CD4-positive, alpha-beta memory T cell (primary cell): ENCODE results near the gene KCNJ5. TPM values are rescaled to one million over a fixed set of nuclear protein-coding genes. Genes with fewer than 3 reads are reported as not detected.

Experiments
- CTCF ChIA-PET: fragments of 350-600 bp; sonication (Branson Sonifier 250); formaldehyde crosslinking; loops from one replicate; lab custom pipeline; 2021; ENCODE audit warnings: inconsistent platforms; ENCODE audit not compliant: partially characterized antibody; lab: Charles Lee
- POLR2A ChIA-PET: fragments of 350-600 bp; sonication (Branson Sonifier 250); formaldehyde crosslinking; loops from one replicate; lab custom pipeline; 2021; ENCODE audit not compliant: partially characterized antibody; lab: Charles Lee
- DNase-seq, 5 donors: peaks; one replicate each; pipeline versions ENCODE4 v3.0.0 to v3.0.0-alpha.2; 2020 to 2022; ENCODE audit warnings: mixed read lengths in 1 of 5
- H3K27ac ChIP-seq: one replicate; pipeline ENCODE4 v1.7.0; 2013; ENCODE audit warnings: low read depth, low read length
- H3K27me3 ChIP-seq: 2 replicates; pipeline ENCODE4 v1.7.0; 2013; ENCODE audit warnings: mild to moderate bottlenecking, low read length, moderate library complexity; ENCODE audit not compliant: insufficient read depth
- H3K36me3 ChIP-seq: 2 replicates; pipeline ENCODE4 v1.7.0; 2013; ENCODE audit warnings: mild to moderate bottlenecking, low read length, moderate library complexity; ENCODE audit not compliant: insufficient read depth
- H3K4me1 ChIP-seq: 2 replicates; pipeline ENCODE4 v1.7.0; 2013; ENCODE audit warnings: mild to moderate bottlenecking, low read length, moderate library complexity; ENCODE audit not compliant: insufficient read depth
- H3K4me3 ChIP-seq, 2 donors: one replicate each; pipeline ENCODE4 v1.7.0; 2013; ENCODE audit warnings: low read length in 2 of 2, mild to moderate bottlenecking in 1 of 2
- H3K9me3 ChIP-seq, 2 donors: one replicate each; pipeline ENCODE4 v1.7.0; 2013; ENCODE audit warnings: low read length in 2 of 2, control low read depth in 1 of 2; ENCODE audit not compliant: control insufficient read depth in 1 of 2
- H3K27ac Mint-ChIP-seq, 7 donors: one replicate each; pipeline ENCODE4 v1.8.0; 2020 to 2021; ENCODE audit warnings: mixed read lengths in 7 of 7, mild to moderate bottlenecking in 6 of 7, inconsistent platforms in 3 of 7, moderate library complexity in 3 of 7
- H3K27me3 Mint-ChIP-seq, 2 donors: one replicate each; pipeline ENCODE4 v1.8.0; 2020 to 2021; ENCODE audit warnings: mixed read lengths in 2 of 2
- H3K36me3 Mint-ChIP-seq, 2 donors: one replicate each; pipeline ENCODE4 v1.8.0; 2020 to 2021; ENCODE audit warnings: mixed read lengths in 2 of 2, inconsistent platforms in 1 of 2, mild to moderate bottlenecking in 1 of 2
- H3K4me1 Mint-ChIP-seq, 4 donors: one replicate each; pipeline ENCODE4 v1.8.0; 2020 to 2021; ENCODE audit warnings: mixed read lengths in 4 of 4, mild to moderate bottlenecking in 1 of 4
- H3K4me3 Mint-ChIP-seq, 8 donors: one replicate each; pipeline ENCODE4 v1.8.0; 2020 to 2021; ENCODE audit warnings: mixed read lengths in 8 of 8, mild to moderate bottlenecking in 7 of 8, moderate library complexity in 6 of 8, inconsistent platforms in 3 of 8
- H3K9me3 Mint-ChIP-seq, 8 donors: one replicate each; pipeline ENCODE4 v1.8.0; 2020 to 2021; ENCODE audit warnings: mixed read lengths in 8 of 8, mild to moderate bottlenecking in 5 of 8, inconsistent platforms in 3 of 8, moderate library complexity in 1 of 8
- intact Hi-C: fragments of 100-400 bp; cut with micrococcal nuclease; formaldehyde crosslinking; loops from one replicate; pipeline ENCODE4 v1.15.1; 2023
- polyA plus RNA-seq, 2 donors: library from polyadenylated mRNA; unstranded; fragments of 300-500 nt; fragmentation: Illumina TruSeq; gene quantifications; one replicate each; pipeline ENCODE4 v1.2.3, GENCODE V29; 2021
- total RNA-seq, 2 experiments: library from RNA; stranded (reverse); gene quantifications; one replicate each; pipeline ENCODE4 v1.2.3, GENCODE V29; 2021

Gene KCNJ5
- total and polyA plus RNA-seq, 4 experiments from 2014 or later = 0.23 to 0.33 TPM; not detected in 2

- Mint-ChIP-seq H3K4me3 (peak overlapping the region in 1 of 8 donors; percentile 27), H3K36me3 (peaks cover 0 to 3% of the 10 kb centered on the region in 2 donors), H3K4me1 (peaks cover 23 to 42% (median 37%) of the 10 kb centered on the region in 4 donors), H3K9me3 (no peaks in the 10 kb centered on the region), H3K27ac (peak overlapping the region in 5 of 7 donors; percentile 3 to 78 (median 46)), H3K27me3 (no peaks in the 10 kb centered on the region)
- intact Hi-C loops = loop anchor here (1.0 to 5.0 kb wide), 4 partner anchors 73 to 812 kb away; no protein-coding TSS in a partner anchor
- H3K27me3 ChIP-seq = no peaks in the 10 kb centered on the region
- no peak overlapping the region for H3K27ac ChIP-seq
- peak in 4 of 5 donors; percentile 46 to 62 (median 56) for DNase-seq
- H3K4me1 ChIP-seq = peaks cover 35% of the 10 kb centered on the region
- CTCF ChIA-PET = interaction anchor here (0.7 to 7.5 kb wide), 26 partner anchors 8 to 691 kb away, joined by 3 to 145 read pairs (median 5); no protein-coding TSS in a partner anchor
- no peak overlapping the region for H3K4me3 ChIP-seq
- POLR2A ChIA-PET = interaction anchor here (0.8 to 1.8 kb wide), 3 partner anchors 9 to 676 kb away, joined by 4 read pairs; no protein-coding TSS in a partner anchor
- H3K9me3 ChIP-seq = no peaks in the 10 kb centered on the region
- no peaks in the 10 kb centered on the region for H3K36me3 ChIP-seq
Observed at GRCh38 chr11:128848815-128849455, 42.2 kb upstream of the KCNJ5 start.

GRCh38 chr11:128852327-128853023 lies 38.7 kb upstream of the KCNJ5 start:
- Mint-ChIP-seq H3K36me3 (peaks cover 0 to 3% of the 10 kb centered on the region in 2 donors), H3K27me3 (no peaks in the 10 kb centered on the region), H3K4me1 (peaks cover 6 to 8% (median 7%) of the 10 kb centered on the region in 4 donors), H3K4me3 (no peak overlapping the region), H3K27ac (no peak overlapping the region), H3K9me3 (no peaks in the 10 kb centered on the region)
- Histone ChIP-seq H3K9me3 (no peaks in the 10 kb centered on the region), H3K27ac (no peak overlapping the region), H3K4me1 (peaks cover 5% of the 10 kb centered on the region), H3K36me3 (no peaks in the 10 kb centered on the region), H3K4me3 (no peak overlapping the region), H3K27me3 (no peaks in the 10 kb centered on the region)
- DNase-seq = no peak
- POLR2A ChIA-PET = no interaction called here
- CTCF ChIA-PET = interaction anchor here (0.9 to 3.4 kb wide), 12 partner anchors 9 to 1009 kb away, joined by 3 to 19 read pairs (median 4); no protein-coding TSS in a partner anchor
- intact Hi-C loops = no loop called here

GRCh38 chr11:128853559-128853958 lies 37.6 kb upstream of the KCNJ5 start:
- ChIA-PET CTCF (interaction anchor here (1.1 to 3.4 kb wide), 6 partner anchors 8 to 696 kb away, joined by 3 to 19 read pairs (median 8); no protein-coding TSS in a partner anchor), POLR2A (interaction anchor here (2.7 kb wide), 1 partner anchor 9 kb away, joined by 7 read pairs; no protein-coding TSS in a partner anchor)
- H3K27ac Mint-ChIP-seq = peak overlapping the region in 1 of 7 donors; percentile 33
- no peak for DNase-seq
- intact Hi-C loops = no loop called here
- peaks cover 0 to 3% of the 10 kb centered on the region in 2 donors for H3K36me3 Mint-ChIP-seq
- Histone ChIP-seq H3K36me3 (no peaks in the 10 kb centered on the region), H3K4me1 (peaks cover 2% of the 10 kb centered on the region), H3K27ac (no peak overlapping the region), H3K27me3 (no peaks in the 10 kb centered on the region), H3K4me3 (no peak overlapping the region), H3K9me3 (no peaks in the 10 kb centered on the region)
- peaks cover 5 to 6% (median 5%) of the 10 kb centered on the region in 4 donors for H3K4me1 Mint-ChIP-seq
- no peaks in the 10 kb centered on the region for H3K9me3 Mint-ChIP-seq
- no peaks in the 10 kb centered on the region for H3K27me3 Mint-ChIP-seq
- no peak overlapping the region for H3K4me3 Mint-ChIP-seq

GRCh38 chr11:128854841-128855240 lies 36.3 kb upstream of the KCNJ5 start:
- H3K27ac Mint-ChIP-seq = no peak overlapping the region
- H3K27me3 Mint-ChIP-seq = no peaks in the 10 kb centered on the region
- CTCF ChIA-PET = interaction anchor here (1.1 to 2.8 kb wide), 4 partner anchors 10 to 683 kb away, joined by 4 to 9 read pairs (median 6); no protein-coding TSS in a partner anchor
- H3K36me3 Mint-ChIP-seq = peaks cover 0 to 3% of the 10 kb centered on the region in 2 donors
- no peak overlapping the region for H3K4me3 ChIP-seq
- no peaks in the 10 kb centered on the region for H3K4me1 ChIP-seq
- no peaks in the 10 kb centered on the region for H3K9me3 ChIP-seq
- DNase-seq = no peak
- no peak overlapping the region for H3K4me3 Mint-ChIP-seq
- peaks cover 0 to 6% (median 3%) of the 10 kb centered on the region in 4 donors for H3K4me1 Mint-ChIP-seq
- no peaks in the 10 kb centered on the region for H3K27me3 ChIP-seq
- POLR2A ChIA-PET = interaction anchor here (2.7 kb wide), 1 partner anchor 10 kb away, joined by 7 read pairs; no protein-coding TSS in a partner anchor
- intact Hi-C loops = no loop called here
- no peaks in the 10 kb centered on the region for H3K36me3 ChIP-seq
- H3K9me3 Mint-ChIP-seq = no peaks in the 10 kb centered on the region
- H3K27ac ChIP-seq = no peak overlapping the region

GRCh38 chr11:128856241-128856640 lies 34.9 kb upstream of the KCNJ5 start:
- Mint-ChIP-seq H3K36me3 (peaks cover 0 to 3% of the 10 kb centered on the region in 2 donors), H3K4me1 (peaks cover 4 to 11% (median 7%) of the 10 kb centered on the region in 4 donors), H3K4me3 (no peak overlapping the region), H3K9me3 (no peaks in the 10 kb centered on the region), H3K27me3 (peaks cover 0 to 2% of the 10 kb centered on the region in 2 donors), H3K27ac (no peak overlapping the region)
- CTCF ChIA-PET = interaction anchor here (0.6 to 6.6 kb wide), 6 partner anchors 11 to 699 kb away, joined by 3 to 58 read pairs (median 7); no protein-coding TSS in a partner anchor
- Histone ChIP-seq H3K9me3 (no peaks in the 10 kb centered on the region), H3K36me3 (no peaks in the 10 kb centered on the region), H3K4me3 (no peak overlapping the region), H3K4me1 (no peaks in the 10 kb centered on the region), H3K27ac (no peak overlapping the region), H3K27me3 (no peaks in the 10 kb centered on the region)
- DNase-seq = no peak
- POLR2A ChIA-PET = interaction anchor here (0.7 to 1.4 kb wide), 2 partner anchors 10 to 817 kb away, joined by 3 to 4 read pairs; no protein-coding TSS in a partner anchor
- intact Hi-C loops = no loop called here

GRCh38 chr11:128857341-128857740 lies 33.8 kb upstream of the KCNJ5 start:
- Mint-ChIP-seq H3K27me3 (peaks cover 0 to 2% of the 10 kb centered on the region in 2 donors), H3K36me3 (peaks cover 0 to 3% of the 10 kb centered on the region in 2 donors), H3K9me3 (no peaks in the 10 kb centered on the region), H3K4me3 (no peak overlapping the region), H3K4me1 (peaks cover 4 to 11% (median 7%) of the 10 kb centered on the region in 4 donors), H3K27ac (no peak overlapping the region)
- no peaks in the 10 kb centered on the region for H3K4me1 ChIP-seq
- no peak for DNase-seq
- no peak overlapping the region for H3K4me3 ChIP-seq
- H3K27ac ChIP-seq = no peak overlapping the region
- no peaks in the 10 kb centered on the region for H3K9me3 ChIP-seq
- CTCF ChIA-PET = interaction anchor here (1.2 to 6.6 kb wide), 10 partner anchors 8 to 700 kb away, joined by 4 to 58 read pairs (median 14); no protein-coding TSS in a partner anchor
- intact Hi-C loops = no loop called here
- no peaks in the 10 kb centered on the region for H3K36me3 ChIP-seq
- POLR2A ChIA-PET = no interaction called here
- no peaks in the 10 kb centered on the region for H3K27me3 ChIP-seq
